BE2C (cell line): Measurements from ENCODE around the gene PRDM5.

Experiments used
- DNase-seq: peaks from one replicate; pipeline ENCODE4 v3.0.0-alpha.2; 2020
- H3K27me3 ChIP-seq: fragments of 250-450 bp; sonication (Bioruptor Pico); 2 replicates; pipeline ENCODE4 v1.5.1; 2020; ENCODE audit warnings: mild to moderate bottlenecking
- H3K36me3 ChIP-seq: fragments of 250-450 bp; sonication (Bioruptor Pico); 2 replicates; pipeline ENCODE4 v1.5.1; 2020; ENCODE audit warnings: mild to moderate bottlenecking
- H3K4me1 ChIP-seq: fragments of 250-450 bp; sonication (Bioruptor Pico); 2 replicates; pipeline ENCODE4 v1.5.1; 2020
- H3K4me3 ChIP-seq: 2 replicates; pipeline ENCODE4 v1.5.1; 2011; ENCODE audit warnings: low read depth, low read length
- H3K9me3 ChIP-seq: fragments of 250-450 bp; sonication (Bioruptor Pico); 2 replicates; pipeline ENCODE4 v1.5.1; 2020
- CTCF ChIP-seq: IDR thresholded peaks from 2 replicates; pipeline ENCODE4 v1.5.1; 2012; ENCODE audit warnings: mild to moderate bottlenecking, low read depth, low read length

PRDM5 gene

GRCh38 chr4:120683897-120684540, 238.5 kb downstream of the PRDM5 start:
- H3K4me1 ChIP-seq, result peaks cover 22% of the 10 kb centered on the region
- no peaks in the 10 kb centered on the region for H3K27me3 ChIP-seq
- H3K36me3 ChIP-seq, result no peaks in the 10 kb centered on the region
- H3K4me3 ChIP-seq, result peak overlapping the region; percentile 36
- H3K9me3 ChIP-seq, result no peaks in the 10 kb centered on the region
- no peak for TF ChIP-seq CTCF
- peak; percentile 35 for DNase-seq

- Histone ChIP-seq H3K4me3 (no peak overlapping the region), H3K4me1 (peaks cover 20% of the 10 kb centered on the region), H3K9me3 (no peaks in the 10 kb centered on the region), H3K27me3 (no peaks in the 10 kb centered on the region), H3K36me3 (no peaks in the 10 kb centered on the region)
- no peak for DNase-seq
- TF ChIP-seq CTCF, result no peak
These were observed 239.5 kb downstream of the PRDM5 start for GRCh38 chr4:120682981-120683380.

- DNase-seq, result no peak
- Histone ChIP-seq H3K9me3 (no peaks in the 10 kb centered on the region), H3K27me3 (no peaks in the 10 kb centered on the region), H3K4me3 (no peak overlapping the region), H3K4me1 (peaks cover 20% of the 10 kb centered on the region), H3K36me3 (no peaks in the 10 kb centered on the region)
- TF ChIP-seq CTCF, result no peak
These were observed 241.8 kb downstream of the PRDM5 start for GRCh38 chr4:120680647-120681228.

GRCh38 chr4:120673696-120674095, 248.8 kb downstream of the PRDM5 start:
- TF ChIP-seq CTCF, result no peak
- Histone ChIP-seq H3K36me3 (no peaks in the 10 kb centered on the region), H3K27me3 (no peaks in the 10 kb centered on the region), H3K9me3 (no peaks in the 10 kb centered on the region), H3K4me1 (no peaks in the 10 kb centered on the region), H3K4me3 (no peak overlapping the region)
- DNase-seq, result no peak

GRCh38 chr4:120672558-120673147, 249.9 kb downstream of the PRDM5 start:
- DNase-seq, result no peak
- TF ChIP-seq CTCF, result no peak
- no peak overlapping the region for H3K4me3 ChIP-seq
- no peaks in the 10 kb centered on the region for H3K27me3 ChIP-seq
- H3K4me1 ChIP-seq, result no peaks in the 10 kb centered on the region
- H3K36me3 ChIP-seq, result no peaks in the 10 kb centered on the region
- H3K9me3 ChIP-seq, result no peaks in the 10 kb centered on the region

- Histone ChIP-seq H3K4me3 (no peak overlapping the region), H3K27me3 (no peaks in the 10 kb centered on the region), H3K4me1 (no peaks in the 10 kb centered on the region), H3K9me3 (no peaks in the 10 kb centered on the region), H3K36me3 (no peaks in the 10 kb centered on the region)
- DNase-seq, result no peak
- no peak for TF ChIP-seq CTCF
These were observed 250.4 kb downstream of the PRDM5 start for GRCh38 chr4:120672076-120672475.
